Endothelial cell of umbilical vein (primary cell): ENCODE results near the gene DNAJC17. TPM values are rescaled to one million over a fixed set of nuclear protein-coding genes. Genes with fewer than 3 reads are reported as not detected.

Source experiments
- BruUV-seq: library from RNA; stranded (reverse); fragments of 400-500 nt; replicated peaks from 2 replicates; lab custom pipeline; 2021; lab: Mats Ljungman, UMichigan
- CTCF ChIA-PET: fragments of 300-600, 350-600 bp; sonication (Branson Sonifier 250); formaldehyde crosslinking; loops from one replicate; lab custom pipeline; 2021; ENCODE audit warnings: antibody characterized with exemption, inconsistent platforms; lab: Charles Lee
- POLR2A ChIA-PET: fragments of 300-600, 350-600 bp; sonication (Branson Sonifier 250); formaldehyde crosslinking; loops from one replicate; lab custom pipeline; 2021; ENCODE audit warnings: antibody characterized with exemption, inconsistent platforms; lab: Charles Lee
- DNase-seq: peaks from one replicate; pipeline ENCODE4 v3.0.0-alpha.2; 2011; ENCODE audit warnings: low read depth, low spot score
- FAIRE-seq: peaks from 2 replicates; lab custom pipeline; 2011; peaks lifted over from hg19 to GRCh38; lab: Jason Lieb, UNC
- H2AFZ ChIP-seq: 2 replicates; pipeline ENCODE4 v1.6.0; 2012; ENCODE audit warnings: low read depth, low read length, control low read depth, inconsistent platforms
- H3K27ac ChIP-seq: 2 replicates; pipeline ENCODE4 v1.5.1; 2011; ENCODE audit warnings: low read depth, mild to moderate bottlenecking, control low read depth, low read length, moderate library complexity; ENCODE audit not compliant: insufficient read depth
- H3K27me3 ChIP-seq, 2 experiments: 2 replicates each; pipeline versions ENCODE4 v1.6.0 to v1.6.1; 2011; ENCODE audit warnings: low read length in 2 of 2, mixed read lengths in 1 of 2; ENCODE audit not compliant: control insufficient read depth in 2 of 2, insufficient read depth in 2 of 2
- H3K36me3 ChIP-seq, 2 experiments: 2 replicates in 1 of 2; 3 replicates in 1 of 2; pipeline ENCODE4 v1.5.1; 2011; ENCODE audit warnings: low read length in 2 of 2, mild to moderate bottlenecking in 1 of 2, moderate library complexity in 1 of 2; ENCODE audit not compliant: control insufficient read depth in 2 of 2, insufficient read depth in 2 of 2; ENCODE audit errors: extremely low read depth in 1 of 2
- H3K4me1 ChIP-seq: 3 replicates; pipeline ENCODE4 v1.5.1; 2011; ENCODE audit warnings: mild to moderate bottlenecking, low read length; ENCODE audit not compliant: control insufficient read depth, insufficient read depth; ENCODE audit errors: extremely low read depth
- H3K4me2 ChIP-seq: 2 replicates; pipeline ENCODE4 v1.6.1; 2011; ENCODE audit warnings: low read length, control low read depth, mixed read lengths; ENCODE audit not compliant: insufficient read depth
- H3K4me3 ChIP-seq, 3 experiments: fragments of 200-600 bp in 1 of 3; sonication (generic), shearing (Covaris generic) in 1 of 3; replicated peaks in 1 of 3; 2 replicates each; pipeline ENCODE4 v1.5.1; 2011 to 2016; ENCODE audit warnings: control low read depth in 3 of 3, low read length in 3 of 3, mild to moderate bottlenecking in 2 of 3, inconsistent platforms in 1 of 3, low read depth in 1 of 3, moderate library complexity in 1 of 3; ENCODE audit not compliant: insufficient read depth in 1 of 3
- H3K79me2 ChIP-seq: 2 replicates; pipeline ENCODE4 v1.6.0; 2012; ENCODE audit warnings: low read length, inconsistent platforms; ENCODE audit not compliant: control insufficient read depth, insufficient read depth
- H3K9ac ChIP-seq: replicated peaks from 2 replicates; pipeline ENCODE3; 2011; ENCODE audit warnings: low read length, control low read depth; ENCODE audit not compliant: insufficient read depth; ENCODE audit errors: extremely low read depth
- H3K9me1 ChIP-seq: replicated peaks from 3 replicates; pipeline ENCODE4 v1.6.0; 2011; ENCODE audit warnings: mild to moderate bottlenecking, low read length; ENCODE audit not compliant: control insufficient read depth, insufficient read depth; ENCODE audit errors: extremely low read depth
- H3K9me3 ChIP-seq: replicated peaks from 2 replicates; pipeline ENCODE4 v1.5.1; 2012; ENCODE audit warnings: low read length, inconsistent platforms; ENCODE audit not compliant: control insufficient read depth, insufficient read depth
- H4K20me1 ChIP-seq: replicated peaks from 2 replicates; pipeline ENCODE3; 2011; ENCODE audit warnings: mild to moderate bottlenecking, low read length; ENCODE audit not compliant: control insufficient read depth, insufficient read depth; ENCODE audit errors: extremely low read depth
- CTCF ChIP-seq, 2 donors: IDR thresholded peaks; 1 replicate in 1 of 2; 2 replicates in 1 of 2; pipeline ENCODE4 v1.5.1; 2011; ENCODE audit warnings: low read length in 2 of 2, mild to moderate bottlenecking in 2 of 2, moderate library complexity in 2 of 2, control low read depth in 1 of 2, inconsistent platforms in 1 of 2, low read depth in 1 of 2; ENCODE audit not compliant: insufficient read depth in 1 of 2; ENCODE audit errors: extremely low read depth in 1 of 2
- EZH2 ChIP-seq: IDR thresholded peaks from 2 replicates; pipeline ENCODE4 v1.6.1; 2012; ENCODE audit warnings: borderline replicate concordance, low read depth, mild to moderate bottlenecking, moderate library complexity, low read length, inconsistent platforms; ENCODE audit not compliant: severe bottlenecking
- FOS ChIP-seq: IDR thresholded peaks from 2 replicates; pipeline ENCODE4 v1.6.1; 2011; ENCODE audit warnings: mild to moderate bottlenecking, low read length, moderate library complexity, borderline replicate concordance; ENCODE audit not compliant: insufficient read depth
- GATA2 ChIP-seq: IDR thresholded peaks from 2 replicates; pipeline ENCODE4 v1.7.0; 2011; ENCODE audit warnings: low read depth, mild to moderate bottlenecking, moderate library complexity, mixed read lengths, low read length; ENCODE audit not compliant: insufficient read length, insufficient read depth
- JUN ChIP-seq: IDR thresholded peaks from 2 replicates; pipeline ENCODE4 v1.6.1; 2011; ENCODE audit warnings: borderline replicate concordance, low read depth; ENCODE audit not compliant: insufficient read length, insufficient read depth
- MAX ChIP-seq: IDR thresholded peaks from 2 replicates; pipeline ENCODE4 v1.6.1; 2011; ENCODE audit not compliant: insufficient read depth, insufficient read length
- MYC ChIP-seq: IDR thresholded peaks from one replicate; pipeline ENCODE4 v1.6.1; 2011; ENCODE audit warnings: mild to moderate bottlenecking, low read depth, low read length
- POLR2A ChIP-seq: IDR thresholded peaks from 2 replicates; pipeline ENCODE4 v1.6.1; 2012; ENCODE audit warnings: low read depth, mild to moderate bottlenecking, control low read depth, low read length
- POLR2AphosphoS5 ChIP-seq: IDR thresholded peaks from 2 replicates; pipeline ENCODE4 v1.6.1; 2012; ENCODE audit warnings: low read depth, mild to moderate bottlenecking, control low read depth, low read length, moderate library complexity; ENCODE audit not compliant: insufficient read depth
- dilution Hi-C: fragments of 300-500 bp; cut with MboI; formaldehyde crosslinking; loops from one replicate; pipeline ENCODE4 v1.15.0; 2019; ENCODE audit warnings: low sequenced_read_pairs; ENCODE audit not compliant: extremely low pct_ligation_motif_present
- intact Hi-C: fragments of 100-400 bp; cut with micrococcal nuclease; formaldehyde crosslinking; loops from one replicate; pipeline ENCODE4 v1.10.0; 2022
- polyA plus RNA-seq, 4 experiments: library from polyadenylated mRNA; depleted of rRNA in 3 of 4; stranded (reverse) in 3 of 4; unstranded in 1 of 4; fragments of >200 nt; gene quantifications; 2 replicates each; pipeline versions ENCODE4 v1.2.1 to v1.2.3, GENCODE V29; 2011 to 2012; ENCODE audit warnings: missing spikeins in 1 of 4
- total RNA-seq: library from RNA; stranded (reverse); gene quantifications from 2 replicates; pipeline ENCODE4 v1.2.3, GENCODE V29; 2021

DNAJC17 gene
- total and polyA plus RNA-seq, 2 donors (not counting 3 experiments of a cell fraction or from before 2014, with no cell fraction given): 30.7 to 46.4 TPM

GRCh38 chr15:40759961-40760360, 47.3 kb downstream of the DNAJC17 start:
- FAIRE-seq (no peak), DNase-seq (no peak)
- H3K79me2 ChIP-seq: no peaks in the 10 kb centered on the region
- no TSS peak for BruUV-seq
- intact Hi-C loops (no loop called here), dilution Hi-C loops (no loop called here)
- ChIA-PET POLR2A (no interaction called here), CTCF (interaction anchor here (1.6 kb wide), 1 partner anchor 27 kb away, joined by 3 read pairs; no protein-coding TSS in a partner anchor)
- H2AFZ ChIP-seq: no peak overlapping the region
- H3K4me2 ChIP-seq: no peak overlapping the region
- H3K4me1 ChIP-seq: peaks cover 21% of the 10 kb centered on the region
- H4K20me1 ChIP-seq: no peaks in the 10 kb centered on the region
- TF ChIP-seq MYC (no peak), EZH2 (no peak), POLR2AphosphoS5 (no peak), POLR2A (no peak), MAX (no peak), CTCF (IDR thresholded peaks at IDR 0.05; ENCODE audit: extremely low read depth in 1 of 2, insufficient read depth in 1 of 2, low read depth in 1 of 2, low read length in 2 of 2) (no peak), FOS (no peak), JUN (no peak), GATA2 (no peak)
- H3K27ac ChIP-seq: no peak overlapping the region
- no peaks in the 10 kb centered on the region for H3K9me1 ChIP-seq
- H3K27me3 ChIP-seq: no peaks in the 10 kb centered on the region
- H3K9ac ChIP-seq: no peak overlapping the region
- no peak overlapping the region for H3K4me3 ChIP-seq
- H3K36me3 ChIP-seq: no peaks in the 10 kb centered on the region
- no peaks in the 10 kb centered on the region for H3K9me3 ChIP-seq
